K562 (cell line): ENCODE data around the gene SH3PXD2B.

ENCODE experiments used
- BHLHE40 ChIP-seq: IDR thresholded peaks from 2 replicates; pipeline ENCODE4 v1.6.1; 2011; ENCODE audit warnings: low read length, improper control_type of control experiment
- CBX2 ChIP-seq: fragments of 200-600 bp; sonication (generic); IDR thresholded peaks from one replicate; pipeline ENCODE4 v1.6.1; 2012; ENCODE audit warnings: mild to moderate bottlenecking, low read length, inconsistent platforms; ENCODE audit not compliant: insufficient read depth, poor library complexity, severe bottlenecking
- CHD1 ChIP-seq: fragments of 200-600 bp; sonication (generic); IDR thresholded peaks from one replicate; pipeline ENCODE4 v1.6.1; 2012; ENCODE audit warnings: mild to moderate bottlenecking, moderate library complexity, low read length, inconsistent platforms
- ELF1 ChIP-seq: fragments of 200-800 bp; sonication (Bioruptor generic); IDR thresholded peaks from 2 replicates; pipeline ENCODE4 v1.6.1; 2016; ENCODE audit warnings: missing genetic modification characterization, missing compliant biosample characterization
- GTF2F1 ChIP-seq: IDR thresholded peaks from 2 replicates; pipeline ENCODE4 v1.6.1; 2011; ENCODE audit warnings: low read depth, low read length, improper control_type of control experiment
- MAFG ChIP-seq: fragments of 450-650 bp; conservative IDR thresholded peaks from 2 replicates; pipeline ENCODE4 v1.6.1; 2016; ENCODE audit warnings: missing genetic modification characterization, missing compliant biosample characterization
- MXI1 ChIP-seq: IDR thresholded peaks from 2 replicates; pipeline ENCODE4 v1.6.1; 2011; ENCODE audit warnings: low read depth, mild to moderate bottlenecking, improper control_type of control experiment, low read length
- RBM22 ChIP-seq: fragments of 200-400 bp; formaldehyde crosslinking; IDR thresholded peaks from 2 replicates; pipeline ENCODE4 v1.6.1; 2018; ENCODE audit warnings: low read length, low read depth; ENCODE audit not compliant: poor library complexity, severe bottlenecking
- REST ChIP-seq, 2 experiments: fragments of 450-650 bp; formaldehyde crosslinking in 1 of 2; IDR thresholded peaks; 2 replicates each; pipeline versions ENCODE4 v1.4.0 to v1.6.1; 2014 to 2020; ENCODE audit warnings: mild to moderate bottlenecking in 2 of 2, borderline replicate concordance in 1 of 2, low read depth in 1 of 2
- RFX1 ChIP-seq: fragments of 450-650 bp; IDR thresholded peaks from 2 replicates; pipeline ENCODE4 v1.6.1; 2016; ENCODE audit warnings: mild to moderate bottlenecking, moderate library complexity
- SMAD1 ChIP-seq: fragments of 150-350 bp; IDR thresholded peaks from 2 replicates; pipeline ENCODE4 v1.6.1; 2014; ENCODE audit warnings: low read length, low read depth; ENCODE audit not compliant: partially characterized antibody
- YY1 ChIP-seq, 3 experiments: IDR thresholded peaks; 2 replicates each; pipeline ENCODE4 v1.6.1; 2011; ENCODE audit warnings: low read length in 2 of 3, mild to moderate bottlenecking in 2 of 3, moderate library complexity in 2 of 3, borderline replicate concordance in 1 of 3, control low read depth in 1 of 3, low read depth in 1 of 3; ENCODE audit not compliant: insufficient read depth in 3 of 3, insufficient replicate concordance in 2 of 3, control insufficient read depth in 1 of 3, insufficient read length in 1 of 3; ENCODE audit errors: extremely low read depth in 1 of 3
- ZHX1 ChIP-seq: fragments of 150-350 bp; conservative IDR thresholded peaks from 2 replicates; pipeline ENCODE4 v1.6.1; 2014; ENCODE audit warnings: low read length

GRCh38 chr5:172276214-172276613 is 178.1 kb downstream of the SH3PXD2B start:
- TF ChIP-seq YY1 (IDR thresholded peaks at IDR 0.05; ENCODE audit: borderline replicate concordance in 1 of 3, control insufficient read depth in 1 of 3, extremely low read depth in 1 of 3, insufficient read depth in 3 of 3, insufficient read length in 1 of 3, insufficient replicate concordance in 2 of 3, low read depth in 1 of 3, low read length in 2 of 3) (no peak), SMAD1 (no peak), CHD1 (no peak), CBX2 (no peak), MXI1 (no peak), MAFG (tag) (no peak), RFX1 (no peak), ELF1 (no peak), GTF2F1 (no peak), ZHX1 (no peak), BHLHE40 (no peak), RBM22 (no peak), REST (IDR thresholded peaks at IDR 0.05; ENCODE audit: borderline replicate concordance) (no peak), REST (CRISPR knock-in tag; IDR thresholded peaks at IDR 0.05; ENCODE audit: low read depth) (no peak)
